HL-60 (cell line): ENCODE measurements around the gene RTEL1.

Source experiments
- DNase-seq, 2 experiments: peaks; one replicate each; pipeline ENCODE4 v3.0.0-alpha.2; 2010 to 2020; ENCODE audit warnings: low read depth in 1 of 2, low spot score in 1 of 2
- H3K27ac ChIP-seq: fragments of 250-450 bp; sonication (Bioruptor Pico); replicated peaks from 2 replicates; pipeline ENCODE4 v1.5.1; 2020; ENCODE audit warnings: mild to moderate bottlenecking, moderate library complexity
- H3K27me3 ChIP-seq: fragments of 250-450 bp; sonication (Bioruptor Pico); 2 replicates; pipeline ENCODE4 v1.5.1; 2021; ENCODE audit warnings: mild to moderate bottlenecking, moderate library complexity; ENCODE audit not compliant: insufficient read depth, poor library complexity, severe bottlenecking
- H3K4me3 ChIP-seq: replicated peaks from 2 replicates; pipeline ENCODE4 v1.5.1; 2011; ENCODE audit warnings: mild to moderate bottlenecking, control low read depth, low read length; ENCODE audit not compliant: insufficient read depth
- CTCF ChIP-seq: IDR thresholded peaks from one replicate; pipeline ENCODE4 v1.5.1; 2011; ENCODE audit warnings: low read length, control low read depth, inconsistent platforms; ENCODE audit not compliant: insufficient read depth
- GABPA ChIP-seq: IDR thresholded peaks from 2 replicates; pipeline ENCODE4 v1.6.1; 2012; ENCODE audit warnings: low read depth
- POLR2AphosphoS5 ChIP-seq: IDR thresholded peaks from 2 replicates; pipeline ENCODE4 v1.6.1; 2012; ENCODE audit warnings: low read depth
- REST ChIP-seq: IDR thresholded peaks from 2 replicates; pipeline ENCODE4 v1.6.1; 2012; ENCODE audit warnings: low read depth; ENCODE audit not compliant: insufficient replicate concordance
- SPI1 ChIP-seq: IDR thresholded peaks from 2 replicates; pipeline ENCODE4 v1.6.1; 2012; ENCODE audit warnings: low read depth, mild to moderate bottlenecking, borderline replicate concordance

The RTEL1 gene

GRCh38 chr20:63653974-63654668 lies 4.0 kb upstream of the RTEL1 start:
- no peak overlapping the region for H3K4me3 ChIP-seq
- H3K27me3 ChIP-seq = peaks cover 8% of the 10 kb centered on the region
- H3K27ac ChIP-seq = no peak overlapping the region
- DNase-seq = no peak
- no peak for TF ChIP-seq REST
- TF ChIP-seq CTCF = no peak

- TF ChIP-seq REST (no peak), SPI1 (no peak), CTCF (no peak), GABPA (no peak), POLR2AphosphoS5 (no peak)
- no peak overlapping the region for H3K4me3 ChIP-seq
- H3K27ac ChIP-seq = no peak overlapping the region
- H3K27me3 ChIP-seq = peaks cover 8% of the 10 kb centered on the region
- DNase-seq = no peak
Measured at GRCh38 chr20:63655249-63655648, 2.9 kb upstream of the RTEL1 start.

GRCh38 chr20:63656451-63656850 lies 1.7 kb upstream of the RTEL1 start:
- DNase-seq = no peak
- TF ChIP-seq POLR2AphosphoS5 (no peak), GABPA (no peak), REST (no peak), SPI1 (no peak), CTCF (no peak)
- no peak overlapping the region for H3K27ac ChIP-seq
- H3K27me3 ChIP-seq = peaks cover 8% of the 10 kb centered on the region
- no peak overlapping the region for H3K4me3 ChIP-seq
